Sigmoid colon (tissue), 4 donors: ENCODE measurements around the gene NXPH3.

ENCODE experiments used
- CTCF ChIP-seq, 4 experiments: fragments of 450-650 bp in 3 of 4; fragments of 200-600 bp in 1 of 4; IDR thresholded peaks; one replicate each; pipeline ENCODE4 v1.5.1; 2016 to 2019; ENCODE audit warnings: antibody characterized with exemption in 4 of 4, mild to moderate bottlenecking in 3 of 4, moderate library complexity in 2 of 4
- EP300 ChIP-seq, 4 donors: sonication (generic); formaldehyde crosslinking; IDR thresholded peaks; one replicate each; pipeline ENCODE4 v1.6.1; 2017; ENCODE audit warnings: antibody characterized with exemption in 4 of 4
- POLR2A ChIP-seq, 2 donors: fragments of 450-650 bp; IDR thresholded peaks; one replicate each; pipeline ENCODE4 v1.6.1; 2016; ENCODE audit warnings: antibody characterized with exemption in 2 of 2, mild to moderate bottlenecking in 2 of 2, moderate library complexity in 2 of 2

- TF ChIP-seq CTCF (IDR thresholded peaks at IDR 0.05) (no peak), POLR2A (IDR thresholded peaks at IDR 0.05) (no peak), EP300 (IDR thresholded peaks at IDR 0.05) (no peak)
Measured at GRCh38 chr17:49545806-49546545, 29.7 kb upstream of the NXPH3 start.
